Stimulated activated CD4-positive, alpha-beta T cell treated with anti-CD3 and anti-CD28 coated beads, Interleukin-12 subunit alpha, Interleukin-12 subunit beta, amount 100 ng/mL, for 48 hours (primary cell): ENCODE results near the gene GOLGB1.

ENCODE experiments used
- DNase-seq, 3 donors: peaks; one replicate each; pipeline ENCODE4 v3.0.0-alpha.2; 2020; ENCODE audit warnings: low read depth in 2 of 3, low spot score in 1 of 3

GOLGB1 gene

DNA sequence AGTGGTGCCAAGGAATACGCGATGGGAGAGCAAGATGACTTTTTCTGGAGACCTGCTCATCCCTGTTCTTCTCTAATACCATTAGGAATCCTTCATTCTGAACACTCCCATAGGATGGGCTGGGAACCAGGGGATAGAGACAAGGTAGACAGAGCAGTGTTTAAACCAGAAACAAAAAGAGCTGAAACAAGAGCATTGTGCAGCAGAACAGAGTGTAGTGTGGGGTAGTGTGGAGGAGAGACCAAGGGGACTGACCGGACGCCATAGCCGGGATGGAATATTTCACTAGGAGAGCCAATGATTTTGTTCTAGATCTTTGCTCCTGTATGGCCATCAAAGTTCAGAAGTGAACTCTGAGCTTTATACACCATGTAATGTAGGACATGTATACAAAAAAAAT lies 104.5 kb downstream of the GOLGB1 start:
- DNase-seq: no peak

DNA sequence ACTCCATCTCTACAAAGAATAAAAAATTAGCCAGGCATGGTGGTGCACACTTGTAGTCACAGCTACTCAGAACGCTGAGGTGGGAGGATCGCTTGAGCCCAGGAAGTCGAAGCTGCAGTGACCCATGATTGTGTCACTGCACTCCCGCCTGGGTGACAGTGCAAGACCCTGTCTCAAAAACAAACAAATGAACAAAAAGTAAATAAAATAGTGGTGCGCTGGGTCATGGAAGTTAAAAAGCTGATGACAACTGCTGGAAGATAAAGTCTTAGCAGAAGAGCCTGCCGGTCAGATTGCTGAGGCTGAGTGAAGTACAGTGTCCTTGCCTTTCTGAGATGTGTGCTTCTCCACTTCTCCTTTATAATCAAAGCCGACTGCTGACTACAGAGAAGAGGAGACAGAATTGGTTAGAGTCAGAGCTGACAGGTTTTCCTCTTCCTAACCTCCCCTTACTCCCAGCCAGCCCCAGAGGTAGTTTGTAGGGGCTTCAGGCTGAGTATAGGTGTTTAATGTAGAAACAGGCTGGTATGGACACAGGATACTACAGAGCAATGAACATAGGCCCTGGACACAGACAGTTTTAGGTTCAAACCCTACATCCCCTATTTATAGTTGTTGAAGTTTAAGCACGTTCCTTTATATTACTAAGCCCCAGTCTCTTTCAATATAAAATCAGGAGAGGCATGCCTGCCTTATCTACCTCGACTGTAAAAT lies 106.8 kb downstream of the GOLGB1 start:
- no peak for DNase-seq

- DNase-seq: no peak
Measured at GRCh38 chr3:121641127-121641526, 108.4 kb downstream of the GOLGB1 start.

- no peak for DNase-seq
Measured at GRCh38 chr3:121637922-121638321, 111.6 kb downstream of the GOLGB1 start.

GRCh38 chr3:121630355-121630754 lies 119.2 kb downstream of the GOLGB1 start:
- DNase-seq: no peak

DNA sequence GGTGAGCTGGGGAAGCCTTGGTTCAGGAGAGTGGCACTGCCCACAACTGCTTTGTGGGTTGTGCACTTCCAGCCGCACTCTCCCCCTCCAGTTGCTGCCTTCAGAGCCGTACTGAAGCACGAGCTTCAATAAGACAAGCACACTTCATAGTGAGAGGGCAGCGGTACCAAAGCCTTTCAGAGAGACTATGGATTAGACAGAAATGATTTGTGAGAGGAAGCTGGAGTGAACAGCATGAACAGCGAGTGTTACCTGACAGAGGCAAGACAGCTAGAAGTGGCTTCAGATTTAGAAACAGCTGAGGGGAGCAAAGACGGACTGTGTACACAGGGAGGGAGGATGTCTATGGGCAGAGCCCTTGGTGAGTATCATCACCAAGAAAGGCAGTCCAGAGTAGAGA lies 119.9 kb downstream of the GOLGB1 start:
- DNase-seq: no peak

- DNase-seq: no peak
Measured at GRCh38 chr3:121627622-121628021, 121.9 kb downstream of the GOLGB1 start.

DNA sequence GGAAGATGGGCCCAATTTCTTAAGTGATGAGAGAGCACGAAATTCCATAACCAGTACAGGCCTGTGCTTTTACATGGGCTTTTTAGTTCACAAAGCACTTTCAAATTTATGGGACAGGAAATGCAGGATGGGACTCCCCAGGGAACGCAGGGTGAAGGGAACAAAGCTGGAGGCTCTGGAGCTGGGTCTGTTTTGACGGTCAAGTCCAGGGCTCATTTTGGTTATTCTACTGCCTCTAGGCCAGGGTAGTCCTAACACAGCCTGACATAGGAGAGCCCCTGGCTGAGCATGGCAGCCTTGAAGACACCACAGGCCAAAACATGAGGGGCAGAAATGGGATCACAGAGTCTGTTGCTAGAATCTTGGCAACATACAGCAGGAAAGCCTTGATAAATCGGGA lies 122.3 kb downstream of the GOLGB1 start:
- DNase-seq: no peak

DNA sequence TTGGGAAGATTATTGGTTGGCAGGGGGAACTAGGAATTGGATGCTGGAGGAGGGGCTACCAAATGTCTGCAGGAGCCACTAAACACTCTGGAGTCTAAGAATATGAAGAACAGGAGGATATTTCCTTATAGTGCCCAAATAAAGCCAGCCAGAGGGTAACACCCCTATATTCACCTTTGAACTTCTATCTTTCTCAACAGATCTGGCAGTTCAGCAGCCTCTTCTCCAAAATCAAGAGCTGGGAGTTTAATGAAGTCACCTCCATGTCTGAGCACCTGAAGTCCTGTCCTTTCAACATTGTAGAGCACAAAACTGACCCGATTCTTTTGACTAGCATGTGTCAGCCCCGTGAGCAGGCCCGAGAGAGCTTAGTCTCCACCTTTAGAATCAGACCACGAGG lies 123.0 kb downstream of the GOLGB1 start:
- DNase-seq: no peak

DNA sequence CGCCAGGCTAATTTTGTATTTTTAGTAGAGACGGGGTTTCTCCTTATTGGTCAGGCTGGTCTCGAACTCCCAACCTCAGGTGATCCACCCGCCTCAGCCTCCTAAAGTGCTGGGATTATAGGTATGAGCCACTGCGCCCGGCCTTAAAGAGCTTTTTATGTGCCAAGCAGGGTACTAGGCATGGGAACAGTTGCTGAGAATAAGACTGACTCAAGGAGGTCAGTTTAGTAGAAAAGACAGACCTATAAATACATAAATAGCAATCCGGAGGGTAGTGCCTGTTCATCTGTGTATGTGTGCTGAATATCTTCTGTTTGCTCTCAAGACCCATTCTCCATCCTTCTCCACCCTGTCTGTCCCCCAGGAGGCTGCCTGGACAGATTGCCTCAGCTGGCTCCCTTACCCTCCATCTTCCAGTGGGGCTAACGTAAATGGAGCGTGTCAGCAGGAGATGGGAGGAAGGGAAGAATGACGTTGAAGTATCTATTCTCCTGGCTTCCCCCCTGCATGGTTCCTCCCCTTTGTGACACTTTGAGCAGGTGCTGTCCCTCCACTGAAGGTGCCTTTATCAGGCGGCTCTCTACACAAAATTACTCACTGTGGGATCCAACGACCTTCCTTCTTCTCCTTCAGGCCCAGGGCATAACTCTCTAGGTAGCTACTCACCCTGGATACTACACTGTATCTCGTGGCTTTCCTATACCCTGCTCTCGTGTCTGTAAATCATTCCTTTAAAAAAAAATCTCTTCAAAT lies 125.2 kb downstream of the GOLGB1 start:
- no peak for DNase-seq

GRCh38 chr3:121621491-121621890 lies 128.1 kb downstream of the GOLGB1 start:
- no peak for DNase-seq

- DNase-seq: no peak
Measured at GRCh38 chr3:121619691-121620090, 129.8 kb downstream of the GOLGB1 start.
